ENCODE data around the gene TNRC6C. TPM values are rescaled to one million over a fixed set of nuclear protein-coding genes. Genes with fewer than 3 reads are reported as not detected.
A peak's percentile ranks its signal among the peaks of the same experiment; 100 is the strongest.
"Not testable (repeated sequence)": the region's sequence is repeated elsewhere in the genome, so short reads cannot be mapped to it uniquely, and the experiment has no call there.

Gene TNRC6C
- polyA plus RNA-seq, 1 donor from 2014 or later, result 3.0 TPM

DNA sequence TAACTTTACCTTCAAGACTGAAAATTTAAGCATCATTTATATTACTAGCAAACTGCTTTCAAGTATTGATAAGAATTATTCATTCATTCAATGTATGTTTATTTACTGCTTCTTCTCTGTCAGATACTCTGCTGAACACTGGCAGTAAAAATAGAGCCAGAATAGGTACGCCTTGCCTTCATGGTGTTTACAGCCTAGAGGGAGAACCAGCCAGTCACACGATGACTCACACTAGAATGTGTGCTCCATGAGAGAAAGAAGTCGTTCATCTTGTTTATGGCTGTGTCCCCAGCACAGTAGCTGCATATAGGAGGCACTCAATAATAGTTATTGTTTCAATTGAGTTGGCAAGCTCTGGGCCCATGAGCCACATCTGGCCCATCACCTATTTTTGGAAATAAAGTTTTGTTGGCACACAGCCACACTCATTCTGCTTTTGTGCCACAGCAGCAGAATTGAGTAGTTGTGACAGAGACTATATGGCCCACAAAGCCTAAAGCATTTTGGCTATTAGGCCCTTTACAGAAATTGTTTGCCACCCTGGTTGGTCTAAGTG lies 85.9 kb downstream of the TNRC6C start:
- H3K9me3 Mint-ChIP-seq, result no peaks in the 10 kb centered on the region
- H3K27me3 Mint-ChIP-seq, result no peaks in the 10 kb centered on the region
- no peak overlapping the region for H3K4me3 Mint-ChIP-seq
- peaks cover 0 to 12% (median 11%) of the 10 kb centered on the region in 3 donors for H3K4me1 Mint-ChIP-seq
- no peak overlapping the region for H3K27ac Mint-ChIP-seq
- H3K36me3 Mint-ChIP-seq, result peaks cover 4% of the 10 kb centered on the region

DNA sequence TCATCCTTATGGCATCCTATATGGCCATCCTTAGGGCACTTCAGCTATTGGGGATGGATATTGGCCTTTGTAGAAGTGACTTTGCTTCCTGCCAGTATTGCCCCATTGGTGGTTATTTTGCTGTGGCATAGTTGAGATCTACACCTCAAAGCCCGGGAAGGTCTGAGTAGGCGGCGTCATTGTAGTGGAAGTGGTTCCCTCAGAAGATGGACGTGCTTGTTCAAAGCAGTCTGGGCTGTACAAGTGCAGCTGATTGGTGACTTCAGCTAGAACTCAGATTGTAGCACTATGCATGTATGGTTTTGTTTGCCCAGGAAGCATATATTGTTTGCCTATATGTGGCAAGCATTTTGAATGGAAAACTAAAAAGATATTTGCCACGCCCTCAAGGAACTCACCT lies 86.8 kb downstream of the TNRC6C start:
- Mint-ChIP-seq H3K36me3 (peaks cover 7% of the 10 kb centered on the region), H3K4me1 (peaks cover 0 to 9% (median 7%) of the 10 kb centered on the region in 3 donors), H3K4me3 (no peak overlapping the region)

DNA sequence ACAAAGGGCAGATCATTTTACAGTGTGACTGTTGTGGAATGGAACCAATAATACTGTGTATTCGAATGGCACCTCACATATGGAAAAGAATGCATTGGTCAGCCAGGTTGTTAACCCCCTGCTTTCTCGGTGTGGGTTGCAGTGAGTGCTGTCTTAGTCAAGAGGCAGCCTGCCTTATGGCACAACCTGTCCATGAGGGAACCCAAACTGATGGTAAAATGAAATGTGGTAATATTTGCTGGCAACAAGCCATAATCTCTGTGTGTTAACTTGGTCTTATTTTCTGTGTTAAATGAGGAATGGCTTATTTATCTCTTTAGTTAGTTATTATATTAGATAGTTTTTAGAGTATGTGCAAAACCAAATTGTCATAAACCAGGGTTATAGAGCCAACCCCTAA lies 88.4 kb downstream of the TNRC6C start:
- Mint-ChIP-seq H3K4me3 (no peak overlapping the region), H3K9me3 (no peaks in the 10 kb centered on the region), H3K27me3 (no peaks in the 10 kb centered on the region), H3K4me1 (peaks cover 0 to 5% (median 0%) of the 10 kb centered on the region in 3 donors), H3K36me3 (peaks cover 10% of the 10 kb centered on the region), H3K27ac (no peak overlapping the region)

More for the DNA sequence above, 86.8 kb downstream of the TNRC6C start:
- Mint-ChIP-seq H3K27ac (no peak overlapping the region), H3K27me3 (no peaks in the 10 kb centered on the region), H3K9me3 (no peaks in the 10 kb centered on the region)

DNA sequence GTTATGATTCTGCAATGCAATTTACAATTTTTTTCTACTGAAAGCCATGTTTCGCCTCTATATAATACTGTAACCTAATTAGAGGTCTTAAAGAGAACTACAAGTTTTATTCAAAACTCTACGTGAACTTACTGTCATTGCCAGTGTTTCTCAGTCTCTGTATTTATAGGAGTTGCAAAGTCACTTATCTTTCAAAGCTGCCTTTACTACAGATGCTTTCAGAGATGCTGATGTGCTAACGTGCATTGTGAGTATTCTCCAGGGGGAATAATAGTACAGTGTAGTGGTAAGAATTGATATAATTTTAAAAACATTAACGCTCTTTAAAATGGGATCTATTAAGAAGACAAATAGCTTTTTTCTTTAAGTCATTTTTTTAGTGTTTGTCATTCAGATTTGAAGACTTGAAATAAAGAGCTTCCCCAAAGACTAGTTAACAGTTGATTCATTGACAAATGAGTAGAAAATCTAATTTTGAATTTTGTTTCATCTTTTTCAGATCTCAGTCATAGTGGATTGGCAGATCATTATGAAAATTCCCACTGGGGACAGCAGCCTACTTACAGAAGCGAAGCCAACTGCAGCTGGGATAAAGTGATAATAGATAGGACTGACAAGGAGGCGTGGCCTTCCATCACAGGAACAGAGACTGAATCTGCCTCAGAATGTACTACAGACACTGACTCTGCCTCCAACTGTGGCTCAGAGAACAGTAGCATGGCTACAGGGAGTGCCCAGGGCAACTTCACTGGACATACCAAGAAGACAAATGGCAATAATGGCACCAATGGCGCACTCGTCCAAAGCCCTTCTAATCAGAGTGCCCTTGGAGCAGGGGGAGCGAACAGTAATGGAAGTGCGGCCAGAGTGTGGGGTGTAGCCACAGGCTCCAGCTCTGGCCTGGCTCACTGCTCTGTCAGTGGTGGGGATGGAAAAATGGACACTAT lies 90.1 kb downstream of the TNRC6C start:
- H3K9me3 Mint-ChIP-seq, result no peaks in the 10 kb centered on the region
- H3K4me3 Mint-ChIP-seq, result no peak overlapping the region
- H3K27ac Mint-ChIP-seq, result no peak overlapping the region
- H3K27me3 Mint-ChIP-seq, result no peaks in the 10 kb centered on the region
- peaks cover 0 to 5% (median 0%) of the 10 kb centered on the region in 3 donors for H3K4me1 Mint-ChIP-seq
- peaks cover 10% of the 10 kb centered on the region for H3K36me3 Mint-ChIP-seq

DNA sequence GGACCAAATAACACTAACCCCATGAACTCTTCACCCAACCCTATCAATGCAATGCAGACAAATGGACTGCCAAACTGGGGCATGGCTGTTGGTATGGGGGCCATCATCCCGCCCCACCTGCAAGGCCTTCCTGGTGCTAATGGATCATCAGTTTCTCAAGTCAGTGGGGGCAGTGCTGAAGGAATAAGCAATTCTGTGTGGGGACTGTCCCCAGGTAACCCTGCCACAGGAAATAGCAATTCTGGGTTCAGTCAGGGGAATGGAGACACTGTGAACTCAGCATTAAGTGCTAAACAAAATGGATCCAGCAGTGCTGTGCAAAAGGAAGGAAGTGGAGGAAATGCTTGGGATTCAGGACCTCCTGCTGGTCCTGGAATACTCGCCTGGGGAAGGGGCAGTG lies 91.1 kb downstream of the TNRC6C start:
- H3K4me1 Mint-ChIP-seq, result peaks cover 0 to 5% (median 0%) of the 10 kb centered on the region in 3 donors
- H3K27ac Mint-ChIP-seq, result no peak overlapping the region
- H3K36me3 Mint-ChIP-seq, result peaks cover 10% of the 10 kb centered on the region
- no peaks in the 10 kb centered on the region for H3K9me3 Mint-ChIP-seq
- no peaks in the 10 kb centered on the region for H3K27me3 Mint-ChIP-seq
- no peak overlapping the region for H3K4me3 Mint-ChIP-seq

DNA sequence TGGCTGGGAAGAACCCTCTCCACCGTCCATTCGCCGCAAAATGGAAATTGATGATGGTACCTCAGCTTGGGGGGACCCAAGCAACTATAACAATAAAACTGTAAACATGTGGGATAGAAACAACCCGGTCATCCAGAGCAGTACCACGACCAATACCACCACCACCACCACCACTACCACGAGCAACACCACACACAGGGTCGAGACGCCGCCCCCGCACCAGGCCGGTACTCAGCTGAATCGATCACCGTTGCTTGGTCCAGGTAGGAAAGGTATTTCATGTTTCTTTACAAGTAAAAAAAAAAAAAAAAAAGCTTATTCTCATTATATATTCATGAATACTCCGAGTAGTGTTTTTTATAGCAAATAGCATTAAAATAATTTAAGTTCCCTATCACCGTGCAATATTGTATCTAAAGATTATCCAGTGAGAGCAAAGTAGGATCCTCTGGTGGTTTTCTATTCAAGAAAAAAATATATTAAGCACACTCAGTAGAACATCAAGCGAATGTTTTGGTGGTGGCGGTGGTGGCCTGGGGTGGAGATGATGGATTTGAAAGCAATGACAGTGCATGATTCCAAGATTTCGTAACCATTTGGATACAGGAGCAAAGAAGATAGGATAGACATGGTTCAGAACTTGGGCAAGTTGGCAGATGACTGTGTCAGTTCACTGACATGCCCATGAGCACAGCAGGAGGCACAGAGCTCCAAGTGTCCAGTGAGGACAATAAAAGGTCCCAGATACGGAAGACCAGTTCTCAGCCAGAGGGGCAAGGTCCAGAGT lies 92.9 kb downstream of the TNRC6C start:
- no peaks in the 10 kb centered on the region for H3K9me3 Mint-ChIP-seq
- peaks cover 0 to 2% (median 0%) of the 10 kb centered on the region in 3 donors for H3K4me1 Mint-ChIP-seq
- no peaks in the 10 kb centered on the region for H3K27me3 Mint-ChIP-seq
- H3K36me3 Mint-ChIP-seq, result peaks cover 8% of the 10 kb centered on the region
- no peak overlapping the region for H3K4me3 Mint-ChIP-seq
- H3K27ac Mint-ChIP-seq, result no peak overlapping the region

DNA sequence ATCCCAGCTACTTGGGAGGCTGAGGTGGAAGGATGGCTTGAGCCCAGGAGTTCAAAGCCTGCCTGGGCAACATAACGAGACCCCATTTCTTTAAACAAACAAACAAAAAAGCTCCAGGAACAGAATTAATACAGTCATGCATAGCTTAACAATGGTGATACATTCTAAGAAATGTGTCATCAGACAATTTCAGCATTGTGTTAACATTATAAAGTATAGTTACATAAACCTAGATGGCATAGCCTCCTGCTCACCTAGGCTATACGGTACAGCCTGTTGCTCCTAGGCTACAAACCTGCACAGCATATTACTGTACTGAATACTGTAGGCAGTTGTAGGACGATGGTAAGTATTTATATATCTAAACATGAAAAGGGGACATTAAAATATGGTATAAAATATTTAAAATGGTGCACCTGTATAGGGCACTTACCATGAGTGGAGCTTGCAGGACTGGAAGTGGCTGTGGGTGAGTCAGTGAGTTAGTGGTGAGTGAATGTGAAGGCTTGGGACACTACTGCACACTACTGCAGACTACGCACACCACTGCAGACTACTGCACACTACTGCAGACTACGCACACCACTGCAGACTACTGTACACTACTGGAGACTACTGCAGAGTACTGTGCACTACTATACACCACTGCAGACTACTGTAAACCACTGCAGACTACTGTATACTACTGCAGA lies 95.4 kb downstream of the TNRC6C start:
- H3K27me3 Mint-ChIP-seq, result no peaks in the 10 kb centered on the region
- peak overlapping the region in 1 of 3 donors; percentile 67 for H3K27ac Mint-ChIP-seq
- H3K4me1 Mint-ChIP-seq, result no peaks in the 10 kb centered on the region
- H3K4me3 Mint-ChIP-seq, result no peak overlapping the region
- H3K36me3 Mint-ChIP-seq, result peaks cover 6% of the 10 kb centered on the region
- H3K9me3 Mint-ChIP-seq, result no peaks in the 10 kb centered on the region

DNA sequence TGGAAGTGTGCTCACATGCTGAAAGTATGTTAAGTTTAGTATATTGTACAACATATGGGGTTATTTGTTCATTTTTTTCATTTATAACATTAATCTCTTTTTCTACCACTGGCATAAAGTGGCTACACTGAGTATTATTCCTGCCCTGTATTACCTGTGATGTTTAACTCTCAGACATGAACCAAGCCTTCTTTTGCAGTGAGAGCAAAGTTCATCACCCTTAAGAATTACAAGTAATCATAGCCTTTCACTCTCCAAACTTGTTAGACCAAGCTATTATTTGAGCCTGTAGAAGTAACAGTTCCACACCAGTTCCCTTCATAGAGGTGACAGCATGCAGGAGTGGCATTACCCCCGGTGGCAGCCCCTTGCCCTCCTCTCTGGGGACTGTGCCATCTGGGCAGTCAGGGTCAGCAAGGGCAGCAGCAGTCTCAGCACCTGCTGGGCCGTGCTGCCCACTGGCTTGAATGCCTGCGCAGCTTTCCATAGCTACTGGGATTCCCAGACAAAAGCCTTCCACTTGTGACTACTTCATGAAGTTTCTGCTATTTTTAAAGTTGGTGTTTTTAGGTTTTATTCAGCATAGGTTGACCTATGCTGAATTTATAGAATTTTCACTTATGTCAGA lies 98.7 kb downstream of the TNRC6C start:
- Mint-ChIP-seq H3K4me3 (no peak overlapping the region), H3K4me1 (no peaks in the 10 kb centered on the region), H3K27ac (no peak overlapping the region), H3K36me3 (no peaks in the 10 kb centered on the region), H3K27me3 (no peaks in the 10 kb centered on the region), H3K9me3 (no peaks in the 10 kb centered on the region)

DNA sequence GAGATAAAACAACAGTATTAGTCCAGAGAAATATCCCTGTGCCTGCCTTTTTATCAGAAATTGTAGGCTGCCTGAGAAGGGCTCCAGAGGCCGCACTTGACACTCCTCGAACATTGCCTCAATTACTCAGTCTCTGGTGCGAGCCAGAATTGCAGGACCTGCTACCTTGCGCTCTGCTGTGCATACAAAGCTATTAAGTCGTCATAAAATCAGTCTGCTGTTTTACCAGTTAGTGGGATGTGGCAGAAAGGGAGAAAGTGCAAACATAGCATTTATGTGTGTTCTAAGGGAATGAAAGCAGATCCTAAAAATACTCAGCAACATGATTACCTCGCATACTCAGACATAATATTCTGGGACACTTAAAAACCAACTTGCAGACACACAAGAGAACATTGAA lies 99.5 kb downstream of the TNRC6C start:
- H3K4me3 Mint-ChIP-seq, result no peak overlapping the region
- H3K4me1 Mint-ChIP-seq, result no peaks in the 10 kb centered on the region
- H3K36me3 Mint-ChIP-seq, result no peaks in the 10 kb centered on the region
- no peak overlapping the region for H3K27ac Mint-ChIP-seq
- H3K9me3 Mint-ChIP-seq, result no peaks in the 10 kb centered on the region
- no peaks in the 10 kb centered on the region for H3K27me3 Mint-ChIP-seq

DNA sequence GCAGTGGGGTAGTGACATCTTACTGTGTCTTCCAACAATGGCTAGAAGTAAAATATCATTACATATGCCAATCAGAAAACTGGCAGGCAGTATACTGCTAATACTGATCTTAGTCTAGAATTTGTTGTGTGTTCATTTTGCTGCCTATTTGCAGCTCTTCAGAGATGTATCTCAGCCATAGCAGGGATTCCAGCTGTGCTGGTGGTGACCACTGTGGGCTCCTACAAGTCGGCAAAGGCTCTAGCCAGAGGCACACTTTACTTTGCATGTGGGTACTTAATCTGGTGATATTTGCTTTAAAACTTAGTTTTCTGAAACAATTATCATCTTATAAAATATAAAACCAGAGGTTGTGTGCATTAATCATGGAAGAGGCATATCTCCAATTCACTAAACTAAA lies 100.1 kb downstream of the TNRC6C start:
- H3K4me1 Mint-ChIP-seq, result no peaks in the 10 kb centered on the region
- no peaks in the 10 kb centered on the region for H3K9me3 Mint-ChIP-seq
- H3K4me3 Mint-ChIP-seq, result no peak overlapping the region
- H3K27me3 Mint-ChIP-seq, result no peaks in the 10 kb centered on the region
- H3K36me3 Mint-ChIP-seq, result no peaks in the 10 kb centered on the region
- no peak overlapping the region for H3K27ac Mint-ChIP-seq

DNA sequence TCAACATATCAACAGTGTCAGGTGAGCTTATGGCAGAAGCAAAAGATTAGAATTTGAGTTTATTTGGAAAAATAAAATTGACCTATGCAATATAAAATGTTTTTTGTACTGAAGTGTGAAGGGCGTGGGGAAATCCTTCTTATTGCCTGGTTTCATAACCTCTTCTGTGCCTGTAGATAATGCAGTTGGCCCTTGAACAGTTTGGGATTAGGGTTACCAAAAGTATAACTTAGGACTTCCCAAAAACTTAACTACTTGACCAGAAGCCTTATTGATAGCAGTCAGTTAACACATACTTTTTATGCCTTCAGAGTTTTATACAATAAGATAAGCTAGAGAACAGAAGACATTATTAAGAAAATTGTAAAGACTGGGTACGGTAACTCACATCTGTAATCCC lies 104.1 kb downstream of the TNRC6C start:
- H3K4me1 Mint-ChIP-seq, result no peaks in the 10 kb centered on the region
- H3K36me3 Mint-ChIP-seq, result no peaks in the 10 kb centered on the region
- no peaks in the 10 kb centered on the region for H3K27me3 Mint-ChIP-seq
- H3K27ac Mint-ChIP-seq, result no peak overlapping the region
- no peak overlapping the region for H3K4me3 Mint-ChIP-seq
- H3K9me3 Mint-ChIP-seq, result no peaks in the 10 kb centered on the region

DNA sequence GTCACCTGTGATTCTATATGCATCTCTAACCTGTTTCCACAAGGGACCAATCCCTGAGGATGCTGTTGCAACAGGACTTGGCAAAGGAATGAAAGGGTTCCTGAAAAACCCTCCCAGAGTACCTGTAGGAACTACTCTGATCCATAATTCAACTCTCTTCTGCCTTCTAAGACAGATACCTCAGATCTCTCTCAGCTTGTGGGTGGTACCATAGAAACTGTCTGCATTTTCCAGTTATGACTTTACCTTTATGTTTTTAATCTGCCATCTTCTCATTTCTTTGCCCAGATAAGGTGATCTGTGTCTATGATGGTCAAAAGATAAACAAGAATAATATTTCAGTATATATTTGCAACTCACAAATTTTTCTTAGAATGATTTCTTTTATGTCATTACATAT lies 105.0 kb downstream of the TNRC6C start:
- Mint-ChIP-seq H3K36me3 (no peaks in the 10 kb centered on the region), H3K27ac (no peak overlapping the region)

DNA sequence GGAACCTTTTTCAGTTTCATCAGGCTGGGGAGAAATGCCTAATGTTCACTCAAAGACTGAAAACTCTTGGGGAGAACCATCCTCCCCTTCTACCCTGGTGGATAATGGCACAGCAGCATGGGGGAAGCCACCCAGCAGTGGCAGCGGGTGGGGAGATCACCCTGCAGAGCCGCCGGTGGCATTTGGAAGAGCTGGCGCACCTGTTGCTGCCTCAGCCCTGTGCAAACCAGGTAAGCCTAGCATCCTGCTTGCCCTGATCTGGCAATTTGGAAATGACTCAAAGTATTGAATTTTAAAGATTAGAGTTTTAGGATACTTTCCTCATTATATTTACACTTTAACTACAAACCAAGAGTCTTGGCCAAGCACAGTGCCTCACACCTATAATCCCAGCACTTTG lies 106.2 kb downstream of the TNRC6C start:
- Mint-ChIP-seq H3K27me3 (no peaks in the 10 kb centered on the region), H3K36me3 (no peaks in the 10 kb centered on the region), H3K27ac (no peak overlapping the region), H3K9me3 (no peaks in the 10 kb centered on the region), H3K4me1 (no peaks in the 10 kb centered on the region), H3K4me3 (no peak overlapping the region)

More for the DNA sequence above, 105.0 kb downstream of the TNRC6C start:
- no peaks in the 10 kb centered on the region for H3K9me3 Mint-ChIP-seq
- H3K27me3 Mint-ChIP-seq, result no peaks in the 10 kb centered on the region
- H3K4me3 Mint-ChIP-seq, result no peak overlapping the region
- H3K4me1 Mint-ChIP-seq, result no peaks in the 10 kb centered on the region

DNA sequence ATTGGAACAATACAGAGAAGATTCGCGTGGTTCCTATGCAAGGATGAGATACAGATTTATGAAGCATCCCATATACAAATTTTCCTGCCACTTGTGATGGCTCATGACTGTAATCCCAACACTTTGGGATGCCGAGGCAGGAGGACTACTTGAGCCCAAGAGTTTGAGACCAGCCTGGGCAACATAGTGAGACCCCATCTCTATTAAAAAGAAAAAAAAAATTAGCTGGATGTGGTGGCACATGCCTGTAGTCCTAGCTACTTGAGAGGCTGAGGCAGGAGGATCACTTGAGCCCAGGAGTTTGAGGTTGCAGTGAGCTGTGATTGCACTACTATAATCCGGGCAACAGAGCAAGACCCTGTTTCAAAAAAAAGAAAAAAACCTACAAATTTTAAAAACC lies 108.5 kb downstream of the TNRC6C start:
- H3K36me3 Mint-ChIP-seq, H3K9me3 Mint-ChIP-seq, H3K27me3 Mint-ChIP-seq, H3K4me3 Mint-ChIP-seq, H3K4me1 Mint-ChIP-seq, H3K27ac Mint-ChIP-seq: not testable (repeated sequence)
